Left cardiac atrium (tissue), 4 donors: ENCODE data around the gene RAMACL. TPM values are rescaled to one million over a fixed set of nuclear protein-coding genes. Genes with fewer than 3 reads are reported as not detected.
"Not testable (repeated sequence)": the region's sequence is repeated elsewhere in the genome, so short reads cannot be mapped to it uniquely, and the experiment has no call there.

Experiments
- ATAC-seq, 2 donors: fragments of 200-7000 bp; cut with Tn5 transposase; one replicate each; pipeline ENCODE4 v1.9.1; 2020; ENCODE audit warnings: mild to moderate bottlenecking in 2 of 2, moderate library complexity in 2 of 2
- DNase-seq: peaks from one replicate; pipeline ENCODE4 v3.0.0-alpha.2; 2020
- intact Hi-C, 2 donors: fragments of 100-400 bp; cut with DNase I; formaldehyde crosslinking; loops; one replicate each; pipeline versions ENCODE4 v1.14.1 to v1.15.1; 2022 to 2023
- total RNA-seq, 2 donors: library from RNA; stranded (reverse); fragmentation: NEBNext Ultra II Directional; extraction: Animal tissue kit (Norgen Biotek cat#: 25700); gene quantifications; one replicate each; pipeline ENCODE4 v1.2.1, GENCODE V29; 2021
- donor health status: DM: no; HTN: yes; CAD: no.
- donor health status: DM: no; HTN: yes; CAD: no; lungs with severe emphysema.
- donor health status: DM: yes; HTN: yes; CAD: no.
- donor health status: Dilated cardiomyopathy.

The RAMACL gene
- total RNA-seq, 2 donors from 2014 or later: 0.71 to 1.6 TPM

DNA sequence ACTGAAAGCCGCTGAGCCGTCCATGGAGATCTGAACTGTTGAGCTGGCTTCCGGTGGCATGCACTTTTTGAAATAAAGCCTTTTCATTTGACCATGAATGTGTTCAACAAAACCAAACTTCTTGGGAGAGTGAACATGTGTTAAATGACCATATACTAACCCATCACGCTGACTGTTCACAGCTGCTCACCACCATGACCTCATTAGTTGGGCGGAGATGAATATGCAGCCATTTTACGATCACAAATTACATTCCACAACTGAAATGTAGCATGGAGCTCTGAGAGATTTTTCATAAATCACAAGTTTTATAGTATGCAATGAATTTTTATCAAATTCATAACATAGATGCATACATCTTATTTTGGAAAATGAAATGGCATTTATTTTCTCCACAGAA is 4.2 kb downstream of the RAMACL start:
- intact Hi-C loops: no loop called here
- DNase-seq (no peak), ATAC-seq (no peak)

- intact Hi-C loops, ATAC-seq, DNase-seq: not testable (repeated sequence)
Observed at GRCh38 chr6:166581801-166582200, 4.7 kb downstream of the RAMACL start.

DNA sequence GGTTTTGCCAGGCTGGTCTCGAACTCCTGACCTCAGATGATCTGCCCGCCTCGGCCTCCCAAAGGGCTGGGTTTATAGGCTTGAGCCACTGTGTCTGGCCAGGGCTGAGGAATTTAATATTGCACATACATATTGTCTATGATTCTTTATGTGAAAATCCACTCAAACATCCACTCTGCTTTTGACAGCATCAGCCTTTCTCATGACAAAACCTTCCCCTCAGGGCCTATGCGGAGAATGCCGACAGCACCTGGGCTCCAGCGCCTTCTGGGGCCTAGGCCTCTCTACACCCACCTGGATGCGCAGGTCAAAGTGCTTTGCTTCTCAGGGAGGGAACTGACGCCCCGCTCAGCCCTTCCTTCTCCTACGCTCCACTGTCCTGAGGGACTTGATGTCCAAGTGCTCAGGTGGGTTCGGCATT is 5.4 kb downstream of the RAMACL start:
- ATAC-seq (no peak), DNase-seq (no peak)
- intact Hi-C loops: no loop called here

DNA sequence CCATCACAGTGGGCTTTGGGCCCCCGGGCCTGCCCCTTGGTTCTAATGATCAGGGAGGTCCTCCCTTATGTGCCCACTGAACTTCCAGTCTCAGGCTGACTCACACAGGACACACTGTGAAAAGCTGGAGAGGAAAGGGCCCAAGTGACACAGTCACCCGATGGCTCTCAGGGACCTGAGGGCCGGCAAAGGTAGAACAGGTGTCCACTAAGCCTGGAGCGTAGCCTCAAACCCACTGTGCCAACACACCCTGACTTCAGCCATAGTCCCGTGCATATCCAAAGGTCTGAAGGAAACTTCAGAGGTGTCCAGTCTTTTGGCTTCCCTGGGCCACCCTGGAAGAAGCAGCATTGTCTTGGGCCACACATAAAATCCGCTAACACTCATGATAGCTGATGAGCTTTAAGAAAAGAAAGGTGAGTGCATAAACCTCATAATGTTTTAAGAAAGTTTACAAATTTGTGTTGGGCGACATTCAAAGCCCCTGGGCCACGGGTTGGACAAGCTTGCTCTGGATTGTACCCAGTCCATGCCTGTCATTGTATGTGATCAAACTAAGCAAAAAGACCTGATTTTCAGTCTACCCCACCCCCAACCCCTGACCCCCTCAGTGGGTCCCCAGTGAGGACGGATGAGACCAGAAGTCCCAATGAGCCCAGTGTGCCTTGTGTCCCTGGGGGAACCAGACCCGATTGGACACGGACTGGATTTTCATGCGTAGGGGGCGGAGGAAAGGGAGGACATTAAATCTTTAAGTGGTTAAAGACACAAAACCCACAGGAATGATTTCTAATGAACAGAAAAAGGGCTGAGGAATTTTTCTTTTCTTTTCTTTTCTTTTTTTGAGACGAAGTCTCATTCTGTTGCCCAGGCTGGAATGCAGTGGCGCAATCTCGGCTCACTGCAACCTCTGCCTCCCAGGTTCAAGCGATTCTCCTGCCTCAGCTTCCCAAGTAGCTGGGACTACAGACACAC is 6.1 kb downstream of the RAMACL start:
- intact Hi-C loops: no loop called here
- DNase-seq (no peak), ATAC-seq (no peak)

GRCh38 chr6:166579237-166579850 is 7.1 kb downstream of the RAMACL start:
- ATAC-seq (no peak), DNase-seq (no peak)
- intact Hi-C loops: no loop called here

DNA sequence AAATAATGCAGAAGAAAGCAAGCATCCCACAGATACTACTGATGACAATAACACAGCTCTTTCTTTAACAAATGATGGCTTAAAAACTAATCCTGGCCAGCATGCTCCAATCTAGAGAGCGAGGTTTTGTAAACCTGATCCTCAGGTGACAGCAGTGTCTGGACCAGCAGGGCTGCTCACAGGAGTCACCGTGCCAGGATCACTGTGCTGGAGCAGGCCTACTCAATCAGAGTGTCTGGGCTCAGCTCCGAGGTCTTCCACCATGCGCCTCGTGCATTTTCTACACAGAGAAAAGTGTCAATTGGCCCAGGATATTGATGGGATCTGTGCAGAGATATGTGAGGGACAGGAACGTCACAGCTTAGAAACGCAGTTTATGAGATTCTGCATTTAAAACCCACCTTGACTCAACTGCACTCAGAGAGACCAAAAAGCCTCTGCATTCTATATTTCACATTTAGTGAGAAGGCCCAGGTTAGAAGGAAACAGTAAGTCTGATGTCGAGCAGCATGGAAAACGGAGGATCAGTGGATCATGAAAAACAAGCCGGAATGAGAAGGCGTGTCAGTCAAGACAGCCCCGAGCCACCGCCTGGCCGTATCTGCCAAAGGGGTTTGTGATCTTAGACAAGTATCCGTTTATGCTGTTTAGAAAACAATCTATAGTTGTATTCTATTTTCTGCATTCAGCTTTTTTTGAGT is 7.8 kb downstream of the RAMACL start:
- DNase-seq (no peak), ATAC-seq (no peak)

DNA sequence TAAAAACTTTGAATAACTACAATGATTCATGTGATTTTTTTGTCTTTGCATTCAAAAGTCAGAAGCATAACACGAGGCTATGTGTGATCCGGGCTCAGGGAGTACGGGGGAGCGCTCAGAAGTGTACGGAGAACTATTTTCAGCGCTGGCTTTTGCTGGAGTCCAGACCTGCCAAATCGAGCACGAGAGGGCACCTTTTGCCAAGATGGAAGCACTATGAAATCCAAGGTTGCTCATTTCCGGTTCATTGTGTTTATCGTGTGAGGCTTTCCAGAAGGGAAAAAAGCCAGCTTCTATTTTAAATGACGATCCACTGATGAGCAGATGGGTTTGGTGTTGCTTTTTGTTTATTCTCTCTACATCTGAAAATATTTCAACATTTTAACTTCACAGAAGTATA is 11.3 kb downstream of the RAMACL start:
- peak; percentile 75 to 92 for ATAC-seq
- intact Hi-C loops: no loop called here
- DNase-seq: peak; percentile 56

More for the DNA sequence above, 7.8 kb downstream of the RAMACL start:
- intact Hi-C loops: no loop called here

DNA sequence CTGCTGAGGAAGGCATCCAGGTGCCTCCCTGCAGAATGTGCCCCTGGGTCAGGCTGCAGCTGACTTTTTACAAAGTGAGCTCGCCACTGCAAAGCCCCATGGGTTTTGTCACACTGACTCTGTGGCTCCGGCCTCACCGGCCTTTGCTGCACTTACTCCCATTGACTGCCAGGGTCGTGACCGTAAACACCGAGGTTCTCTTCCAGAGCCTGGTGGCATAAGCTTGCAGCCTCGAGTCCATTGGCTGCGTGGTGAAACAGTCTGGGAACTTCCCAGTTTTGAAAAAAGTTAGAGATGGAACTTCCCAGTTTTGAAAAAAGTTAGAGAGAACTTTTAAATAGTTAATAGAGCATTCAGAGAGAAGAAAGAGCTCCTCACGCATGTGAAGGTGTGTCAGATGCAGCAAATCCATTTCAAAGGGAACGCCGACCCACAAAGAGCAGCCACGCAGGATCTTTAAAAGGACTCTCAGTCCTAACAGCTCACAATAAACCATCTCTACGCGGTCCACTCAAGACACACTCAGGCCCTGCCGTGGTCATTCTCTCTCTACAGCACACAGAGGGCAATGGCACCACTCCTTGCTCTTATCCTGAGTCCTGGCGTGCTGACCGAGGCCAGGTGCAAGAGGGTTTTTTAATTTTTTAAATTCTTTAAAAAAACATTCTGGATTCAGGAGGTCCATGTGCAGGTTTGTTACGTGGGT is 12.8 kb downstream of the RAMACL start:
- ATAC-seq (no peak), DNase-seq (no peak)
- intact Hi-C loops: no loop called here

GRCh38 chr6:166572370-166573261 is 13.9 kb downstream of the RAMACL start:
- intact Hi-C loops: no loop called here
- no peak for DNase-seq

DNA sequence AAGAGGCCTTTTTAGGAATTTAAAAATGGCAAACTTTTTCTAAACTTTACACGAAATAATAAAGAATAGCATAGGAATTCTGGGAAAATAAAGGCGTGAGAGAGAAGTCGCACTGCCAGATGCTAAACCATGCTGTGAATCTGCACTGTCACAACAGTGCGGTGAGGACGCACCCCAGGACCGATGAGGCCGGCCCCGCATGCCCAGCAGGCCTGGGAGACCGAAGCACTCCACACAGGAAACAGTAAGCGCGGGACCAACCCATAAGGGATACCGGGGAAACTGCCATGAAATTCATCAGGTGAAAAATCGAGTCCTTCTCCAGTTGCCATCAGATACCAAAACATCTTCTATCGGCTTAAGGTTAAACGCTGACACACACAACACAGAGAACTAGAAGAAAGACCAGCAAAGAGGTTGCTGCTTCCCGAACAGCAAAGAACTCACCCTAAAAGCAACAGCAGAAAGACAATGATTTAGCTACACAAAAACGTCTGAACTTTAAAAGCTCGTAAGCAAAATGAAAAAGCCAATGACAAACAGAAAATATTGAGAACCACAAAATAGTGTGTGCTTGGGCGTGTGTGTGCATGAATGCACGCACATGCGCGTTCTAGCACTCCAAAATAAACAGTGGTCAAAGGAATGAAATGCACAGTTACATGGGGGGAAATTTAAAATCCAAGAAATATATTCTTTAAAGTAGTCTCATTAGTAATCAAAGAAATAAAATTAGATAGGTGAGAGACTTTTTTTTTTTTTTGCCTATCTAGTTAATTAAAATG is 15.4 kb downstream of the RAMACL start:
- intact Hi-C loops: no loop called here
- no peak for ATAC-seq
- DNase-seq: no peak

More at GRCh38 chr6:166572370-166573261, 13.9 kb downstream of the RAMACL start:
- ATAC-seq: no peak

- no peak for DNase-seq
- ATAC-seq: no peak
- intact Hi-C loops: no loop called here
Observed at GRCh38 chr6:166569206-166569605, 17.3 kb downstream of the RAMACL start.

DNA sequence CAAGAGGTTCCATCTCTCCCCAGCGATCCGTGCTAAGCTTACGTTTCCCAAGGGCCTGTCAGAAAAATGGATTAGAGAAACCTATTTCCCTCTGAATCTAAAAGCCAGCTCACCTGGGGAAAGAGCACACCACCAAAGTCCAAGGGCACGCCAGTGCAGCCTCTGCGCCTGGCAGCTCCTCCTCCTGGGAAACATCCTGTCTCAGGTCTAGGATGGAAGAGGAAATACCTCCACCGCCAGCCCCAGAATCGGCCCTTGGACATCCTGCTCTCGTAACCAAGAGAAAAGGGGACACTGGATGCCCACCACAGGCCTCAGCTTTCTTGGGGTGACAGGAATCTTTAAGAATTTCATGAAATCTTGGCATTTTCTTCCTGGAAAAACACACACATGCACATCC is 18.7 kb downstream of the RAMACL start:
- intact Hi-C loops: no loop called here
- ATAC-seq: no peak
- no peak for DNase-seq

GRCh38 chr6:166567107-166567506 is 19.4 kb downstream of the RAMACL start:
- no peak for DNase-seq
- intact Hi-C loops: no loop called here
- ATAC-seq: peak; percentile 32 to 81

- DNase-seq (no peak), ATAC-seq (peak in 1 of 2 donors; percentile 4)
- intact Hi-C loops: no loop called here
Observed at GRCh38 chr6:166566026-166567011, 20.2 kb downstream of the RAMACL start.

DNA sequence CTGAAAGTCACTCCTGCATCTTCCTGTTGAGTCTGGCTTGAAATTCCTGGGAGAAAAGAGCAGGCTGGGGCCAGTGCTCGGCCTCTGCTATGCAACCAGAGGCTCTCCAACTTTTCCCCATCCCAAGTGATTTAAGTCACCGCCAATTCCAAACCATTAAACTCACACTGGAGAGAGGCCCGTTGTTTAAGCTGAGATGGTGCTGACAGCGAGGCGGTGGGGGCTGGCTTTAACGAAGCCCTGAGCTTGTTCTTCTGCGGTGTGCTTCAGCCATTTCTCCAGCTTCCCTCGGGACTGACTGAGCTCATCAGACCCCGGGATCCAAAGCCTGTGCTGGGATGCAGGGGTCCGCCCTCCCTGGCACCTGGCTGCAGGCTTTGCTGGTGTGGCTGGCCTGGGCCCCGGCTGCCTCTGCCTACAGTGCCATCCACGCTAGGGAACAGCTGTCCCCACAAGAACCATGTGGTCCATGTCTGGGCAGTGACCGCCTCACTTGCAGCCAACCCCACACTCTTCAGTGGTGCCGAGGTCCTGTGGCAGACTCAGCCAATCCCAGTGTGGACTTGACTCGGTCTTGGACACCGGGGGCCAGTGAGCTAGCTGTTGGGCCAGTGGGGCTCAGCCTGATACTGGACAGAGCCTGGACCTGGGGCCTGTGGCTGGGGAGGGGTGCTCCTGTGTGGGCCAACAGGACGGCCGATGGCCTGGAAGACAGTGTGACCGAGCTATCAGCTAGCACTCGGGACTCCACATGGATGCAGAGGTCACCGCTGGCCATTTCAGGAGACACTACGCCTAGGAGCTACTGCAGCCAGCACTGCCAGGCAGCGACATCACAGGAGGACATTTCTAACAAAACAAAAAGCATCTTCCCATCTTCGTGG is 21.2 kb downstream of the RAMACL start:
- intact Hi-C loops: no loop called here
- ATAC-seq: peak; percentile 39 to 75
- DNase-seq: peak; percentile 48
